DND-41 (cell line): ENCODE data around the gene MYL10.

ENCODE experiments used
- ATAC-seq: fragments of 200-7000 bp; cut with Tn5 transposase; 3 replicates; pipeline ENCODE4 v1.9.1; 2021; ENCODE audit warnings: low read depth; ENCODE audit not compliant: insufficient read depth
- DNase-seq: peaks from one replicate; pipeline ENCODE4 v3.0.0-alpha.2; 2020
- H2AFZ ChIP-seq: 2 replicates; pipeline ENCODE4 v1.6.0; 2012; ENCODE audit warnings: low read depth, low read length
- H3K27ac ChIP-seq: 2 replicates; pipeline ENCODE4 v1.5.1; 2012; ENCODE audit warnings: low read length, inconsistent platforms
- H3K27me3 ChIP-seq: fragments of 200-600 bp; sonication (generic); 2 replicates; pipeline ENCODE4 v1.6.0; 2012; ENCODE audit warnings: low read length, mild to moderate bottlenecking, inconsistent platforms; ENCODE audit not compliant: insufficient read depth, poor library complexity
- H3K36me3 ChIP-seq: 2 replicates; pipeline ENCODE4 v1.5.1; 2012; ENCODE audit warnings: low read length, inconsistent platforms; ENCODE audit not compliant: insufficient read depth
- H3K4me1 ChIP-seq: 2 replicates; pipeline ENCODE4 v1.5.1; 2012; ENCODE audit warnings: mild to moderate bottlenecking, low read length; ENCODE audit not compliant: insufficient read depth
- H3K4me2 ChIP-seq: 2 replicates; pipeline ENCODE4 v1.6.0; 2012; ENCODE audit warnings: mild to moderate bottlenecking, moderate library complexity, low read length, inconsistent platforms; ENCODE audit not compliant: insufficient read depth
- H3K4me3 ChIP-seq, 2 experiments: fragments of 200-600 bp in 1 of 2; shearing (Covaris generic) in 1 of 2; 2 replicates each; pipeline ENCODE4 v1.5.1; 2012 to 2016; ENCODE audit warnings: inconsistent platforms in 2 of 2, low read length in 2 of 2, mild to moderate bottlenecking in 2 of 2, low read depth in 1 of 2, moderate library complexity in 1 of 2
- H3K79me2 ChIP-seq: 2 replicates; pipeline ENCODE4 v1.6.0; 2012; ENCODE audit warnings: low read length, inconsistent platforms; ENCODE audit not compliant: insufficient read depth
- H3K9ac ChIP-seq: 2 replicates; pipeline ENCODE4 v1.6.0; 2012; ENCODE audit warnings: low read depth, mild to moderate bottlenecking, inconsistent platforms, low read length, moderate library complexity
- H3K9me3 ChIP-seq: 2 replicates; pipeline ENCODE4 v1.5.1; 2012; ENCODE audit warnings: low read length, moderate library complexity, mild to moderate bottlenecking, inconsistent platforms; ENCODE audit not compliant: insufficient read depth, severe bottlenecking
- H4K20me1 ChIP-seq: 2 replicates; pipeline ENCODE4 v1.6.0; 2012; ENCODE audit warnings: low read length; ENCODE audit not compliant: insufficient read depth
- EZH2 ChIP-seq: IDR thresholded peaks from 3 replicates; pipeline ENCODE4 v1.6.1; 2012; ENCODE audit warnings: borderline replicate concordance, low read depth, mild to moderate bottlenecking, moderate library complexity, low read length, inconsistent platforms; ENCODE audit not compliant: severe bottlenecking
- TF ChIP-seq, protein P1 (sequence below): IDR thresholded peaks from 2 replicates; pipeline ENCODE4 v1.5.1; 2012; ENCODE audit warnings: borderline replicate concordance, low read length, moderate library complexity, mild to moderate bottlenecking; ENCODE audit not compliant: poor library complexity, severe bottlenecking; ENCODE audit errors: extremely low read depth

The MYL10 gene

DNA sequence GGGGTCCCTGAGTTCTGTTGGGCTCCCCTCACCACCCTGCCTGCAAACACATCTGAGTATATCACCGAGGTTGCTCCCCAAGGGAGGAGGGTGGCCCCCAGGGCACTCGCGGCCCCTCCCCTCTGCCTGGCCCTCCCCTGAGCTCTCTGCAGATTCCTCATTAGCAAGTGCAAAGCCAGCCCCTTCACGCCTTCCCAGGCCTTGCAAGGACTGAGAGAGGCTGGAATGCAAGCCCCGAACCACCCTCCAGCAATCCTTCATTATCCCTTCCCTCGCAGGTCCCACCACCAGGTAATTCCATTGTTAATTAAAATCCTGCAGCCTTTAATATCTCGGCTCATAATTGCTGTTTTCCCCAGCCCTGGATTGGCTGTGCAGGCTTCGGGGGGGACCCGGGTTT lies 35.3 kb upstream of the MYL10 start:
- DNase-seq (no peak), ATAC-seq (no peak)
- no peaks in the 10 kb centered on the region for H3K36me3 ChIP-seq
- no peak overlapping the region for H3K27ac ChIP-seq
- H3K4me1 ChIP-seq: no peaks in the 10 kb centered on the region
- H3K79me2 ChIP-seq: no peaks in the 10 kb centered on the region
- H3K27me3 ChIP-seq: peaks cover 4% of the 10 kb centered on the region
- no peak overlapping the region for H2AFZ ChIP-seq
- no peaks in the 10 kb centered on the region for H3K9me3 ChIP-seq
- no peak overlapping the region for H3K4me2 ChIP-seq
- no peaks in the 10 kb centered on the region; the same call in 1 of the 2 replicates for H4K20me1 ChIP-seq
- H3K4me3 ChIP-seq: no peak overlapping the region
- no peak overlapping the region for H3K9ac ChIP-seq
- TF ChIP-seq, protein P1, sequence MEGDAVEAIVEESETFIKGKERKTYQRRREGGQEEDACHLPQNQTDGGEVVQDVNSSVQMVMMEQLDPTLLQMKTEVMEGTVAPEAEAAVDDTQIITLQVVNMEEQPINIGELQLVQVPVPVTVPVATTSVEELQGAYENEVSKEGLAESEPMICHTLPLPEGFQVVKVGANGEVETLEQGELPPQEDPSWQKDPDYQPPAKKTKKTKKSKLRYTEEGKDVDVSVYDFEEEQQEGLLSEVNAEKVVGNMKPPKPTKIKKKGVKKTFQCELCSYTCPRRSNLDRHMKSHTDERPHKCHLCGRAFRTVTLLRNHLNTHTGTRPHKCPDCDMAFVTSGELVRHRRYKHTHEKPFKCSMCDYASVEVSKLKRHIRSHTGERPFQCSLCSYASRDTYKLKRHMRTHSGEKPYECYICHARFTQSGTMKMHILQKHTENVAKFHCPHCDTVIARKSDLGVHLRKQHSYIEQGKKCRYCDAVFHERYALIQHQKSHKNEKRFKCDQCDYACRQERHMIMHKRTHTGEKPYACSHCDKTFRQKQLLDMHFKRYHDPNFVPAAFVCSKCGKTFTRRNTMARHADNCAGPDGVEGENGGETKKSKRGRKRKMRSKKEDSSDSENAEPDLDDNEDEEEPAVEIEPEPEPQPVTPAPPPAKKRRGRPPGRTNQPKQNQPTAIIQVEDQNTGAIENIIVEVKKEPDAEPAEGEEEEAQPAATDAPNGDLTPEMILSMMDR: no peak
- no peak for TF ChIP-seq EZH2

DNA sequence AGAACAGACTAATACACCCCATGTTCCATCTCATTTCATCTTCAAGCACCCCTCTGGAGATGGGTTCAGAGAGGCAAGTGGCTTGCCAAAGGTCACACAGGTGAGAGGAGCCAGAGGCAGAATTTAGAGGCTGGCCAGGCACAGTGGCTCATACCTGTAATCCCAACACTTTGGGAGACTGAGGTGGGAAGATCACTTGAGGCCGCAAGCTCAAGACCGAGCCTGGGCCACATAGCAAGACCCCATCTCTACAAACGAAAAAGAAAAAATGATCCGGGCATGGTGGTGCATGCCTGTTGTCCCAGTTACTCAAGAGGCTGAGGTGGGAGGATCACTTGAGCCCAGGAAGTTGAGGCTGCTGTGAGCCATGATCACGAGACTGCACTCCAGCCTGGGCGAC lies 34.7 kb upstream of the MYL10 start:
- H3K27ac ChIP-seq: no peak overlapping the region
- H3K27me3 ChIP-seq: peaks cover 4% of the 10 kb centered on the region
- H3K4me3 ChIP-seq: no peak overlapping the region
- H3K9ac ChIP-seq: no peak overlapping the region
- no peak overlapping the region for H2AFZ ChIP-seq
- no peaks in the 10 kb centered on the region; the same call in 1 of the 2 replicates for H4K20me1 ChIP-seq
- no peaks in the 10 kb centered on the region for H3K79me2 ChIP-seq
- no peaks in the 10 kb centered on the region for H3K4me1 ChIP-seq
- DNase-seq (no peak), ATAC-seq (no peak)
- H3K36me3 ChIP-seq: no peaks in the 10 kb centered on the region
- TF ChIP-seq EZH2: no peak
- TF ChIP-seq, protein P1: no peak
- H3K4me2 ChIP-seq: no peak overlapping the region
- H3K9me3 ChIP-seq: no peaks in the 10 kb centered on the region

DNA sequence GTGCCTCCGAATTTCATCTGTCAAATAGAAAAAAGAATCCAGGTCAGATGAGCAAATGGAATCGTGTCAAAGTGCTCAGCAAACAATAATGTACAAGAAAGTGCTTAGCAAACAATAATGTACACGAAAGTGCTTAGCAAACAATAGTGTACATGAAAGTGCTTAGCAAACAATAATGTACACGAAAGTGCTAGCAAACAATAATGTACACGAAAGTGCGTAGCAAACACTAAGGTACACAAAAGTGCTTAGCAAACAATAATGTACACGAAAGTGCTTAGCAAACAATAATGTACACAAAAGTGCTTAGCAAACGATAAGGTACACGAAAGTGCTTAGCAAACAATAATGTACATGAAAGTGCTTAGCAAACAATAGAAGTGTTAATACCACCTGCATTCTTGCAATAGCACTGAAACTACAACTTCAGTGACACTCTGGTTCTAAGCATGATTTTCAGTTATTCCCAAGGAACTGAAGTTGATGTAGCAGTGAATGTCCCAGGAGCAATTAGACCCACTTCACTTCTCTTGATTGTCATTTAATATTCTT lies 33.4 kb upstream of the MYL10 start:
- H3K27me3 ChIP-seq: peaks cover 4% of the 10 kb centered on the region
- H3K36me3 ChIP-seq: no peaks in the 10 kb centered on the region
- no peak for DNase-seq
- TF ChIP-seq EZH2: no peak
- TF ChIP-seq, protein P1: no peak
- no peaks in the 10 kb centered on the region for H3K9me3 ChIP-seq
- no peak overlapping the region for H3K9ac ChIP-seq
- no peak overlapping the region for H3K4me3 ChIP-seq
- no peaks in the 10 kb centered on the region for H4K20me1 ChIP-seq
- no peaks in the 10 kb centered on the region for H3K79me2 ChIP-seq
- no peaks in the 10 kb centered on the region for H3K4me1 ChIP-seq
- H3K27ac ChIP-seq: no peak overlapping the region
- no peak for ATAC-seq
- H3K4me2 ChIP-seq: no peak overlapping the region
- no peak overlapping the region for H2AFZ ChIP-seq
